Uterus (tissue), 2 donors: Measurements from ENCODE around the gene SEC63.
A peak's percentile ranks its signal among the peaks of the same experiment; 100 is the strongest.

Experiments used
- CTCF ChIP-seq, 4 experiments: fragments of 200-600 bp in 2 of 4; fragments of 450-650 bp in 2 of 4; sonication (generic) in 2 of 4; IDR thresholded peaks; one replicate each; pipeline ENCODE4 v1.5.1; 2016 to 2019; ENCODE audit warnings: antibody characterized with exemption in 4 of 4, mild to moderate bottlenecking in 2 of 4, moderate library complexity in 1 of 4
- POLR2A ChIP-seq, 2 donors: fragments of 450-650 bp; IDR thresholded peaks; one replicate each; pipeline ENCODE4 v1.6.1; 2016; ENCODE audit warnings: antibody characterized with exemption in 2 of 2, mild to moderate bottlenecking in 1 of 2, moderate library complexity in 1 of 2

- TF ChIP-seq CTCF (IDR thresholded peaks at IDR 0.05) (peak in 2 of 4 experiments; percentile 14 to 26), POLR2A (IDR thresholded peaks at IDR 0.05) (no peak)
Observed at GRCh38 chr6:107866606-107867301, 91.3 kb downstream of the SEC63 start.
